OCI-LY3 (cell line): ENCODE data around the gene ZNF695.

Experiments used
- H2AFZ ChIP-seq: fragments of 200-600, 300-600 bp; shearing (Covaris generic); 2 replicates; pipeline ENCODE4 v1.6.0; 2014; ENCODE audit warnings: antibody characterized with exemption, low read depth, low read length
- H3K27ac ChIP-seq: fragments of 200-600, 300-600 bp; sonication (generic); 2 replicates; pipeline ENCODE4 v1.5.1; 2014; ENCODE audit warnings: mild to moderate bottlenecking, low read length, moderate library complexity, mixed read lengths
- H3K27me3 ChIP-seq: fragments of 200-600, 300-600 bp; sonication (generic); 2 replicates; pipeline ENCODE4 v1.6.1; 2014; ENCODE audit warnings: low read depth, low read length, mixed read lengths
- H3K36me3 ChIP-seq: fragments of 200-600, 300-600 bp; sonication (generic); replicated peaks from 2 replicates; pipeline ENCODE3; 2014; ENCODE audit warnings: low read depth, low read length, mixed read lengths
- H3K4me1 ChIP-seq: fragments of 300-600, 200-600 bp; sonication (generic); 2 replicates; pipeline ENCODE4 v1.6.1; 2014; ENCODE audit warnings: low read length, mixed read lengths
- H3K4me2 ChIP-seq: fragments of 200-600, 300-600 bp; sonication (generic); 2 replicates; pipeline ENCODE4 v1.6.1; 2014; ENCODE audit warnings: low read length, mixed read lengths
- H3K4me3 ChIP-seq: fragments of 300-600, 200-600 bp; sonication (generic); 2 replicates; pipeline ENCODE4 v1.5.1; 2014; ENCODE audit warnings: antibody characterized with exemption, mild to moderate bottlenecking, low read length, moderate library complexity
- H3K79me2 ChIP-seq: fragments of 300-600, 200-600 bp; shearing (Covaris generic); 2 replicates; pipeline ENCODE4 v1.6.1; 2014; ENCODE audit warnings: mild to moderate bottlenecking, low read length, mixed read lengths
- H3K9ac ChIP-seq: fragments of 300-600, 200-600 bp; shearing (Covaris generic); 2 replicates; pipeline ENCODE4 v1.6.0; 2014; ENCODE audit warnings: mild to moderate bottlenecking, low read length, moderate library complexity
- H3K9me3 ChIP-seq: fragments of 200-600, 300-600 bp; shearing (Covaris generic); 2 replicates; pipeline ENCODE4 v1.6.1; 2014; ENCODE audit warnings: low read length, mixed read lengths; ENCODE audit not compliant: insufficient read depth
- H4K20me1 ChIP-seq: fragments of 200-600, 300-600 bp; sonication (generic); 2 replicates; pipeline ENCODE4 v1.6.1; 2016; ENCODE audit warnings: low read length, mixed read lengths; ENCODE audit not compliant: insufficient read depth
- EZH2phosphoT487 ChIP-seq: fragments of 200-600 bp; shearing (Covaris generic); IDR thresholded peaks from 2 replicates; pipeline ENCODE4 v1.6.1; 2018; ENCODE audit warnings: antibody characterized with exemption, mixed run types, low read depth
- TF ChIP-seq, protein P1 (sequence below): fragments of 200-600, 300-600 bp; sonication (generic); IDR thresholded peaks from 2 replicates; pipeline ENCODE4 v1.5.1; 2014; ENCODE audit warnings: antibody characterized with exemption, low read length, low read depth

Gene ZNF695

DNA sequence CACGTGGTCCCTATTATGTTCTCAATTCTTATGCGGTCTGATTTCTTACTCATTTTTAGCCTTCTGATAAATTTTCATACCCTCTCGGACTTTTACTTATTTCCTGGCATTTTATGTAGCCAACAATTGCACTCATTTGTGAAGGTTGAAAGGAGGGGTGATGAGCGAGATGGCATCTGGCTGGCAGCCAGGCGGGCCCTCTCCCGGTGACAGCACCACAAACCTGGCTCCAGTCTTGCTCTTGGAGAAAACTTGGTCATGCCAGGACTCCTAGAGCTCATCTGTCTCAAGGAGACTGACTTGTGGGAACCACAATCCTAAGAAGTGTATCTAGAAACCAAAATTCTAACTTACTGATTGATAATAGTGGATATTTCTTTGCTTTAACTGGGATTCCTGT, 61.5 kb downstream of the ZNF695 start:
- Histone ChIP-seq H3K27ac (no peak overlapping the region), H3K79me2 (no peaks in the 10 kb centered on the region), H3K4me2 (no peak overlapping the region), H2AFZ (no peak overlapping the region), H3K9ac (no peak overlapping the region), H3K9me3 (no peaks in the 10 kb centered on the region), H3K4me3 (no peak overlapping the region), H3K27me3 (no peaks in the 10 kb centered on the region), H3K4me1 (peaks cover 6% of the 10 kb centered on the region), H3K36me3 (peaks cover 19% of the 10 kb centered on the region), H4K20me1 (no peaks in the 10 kb centered on the region)
- no peak for TF ChIP-seq EZH2phosphoT487
- TF ChIP-seq, protein P1, sequence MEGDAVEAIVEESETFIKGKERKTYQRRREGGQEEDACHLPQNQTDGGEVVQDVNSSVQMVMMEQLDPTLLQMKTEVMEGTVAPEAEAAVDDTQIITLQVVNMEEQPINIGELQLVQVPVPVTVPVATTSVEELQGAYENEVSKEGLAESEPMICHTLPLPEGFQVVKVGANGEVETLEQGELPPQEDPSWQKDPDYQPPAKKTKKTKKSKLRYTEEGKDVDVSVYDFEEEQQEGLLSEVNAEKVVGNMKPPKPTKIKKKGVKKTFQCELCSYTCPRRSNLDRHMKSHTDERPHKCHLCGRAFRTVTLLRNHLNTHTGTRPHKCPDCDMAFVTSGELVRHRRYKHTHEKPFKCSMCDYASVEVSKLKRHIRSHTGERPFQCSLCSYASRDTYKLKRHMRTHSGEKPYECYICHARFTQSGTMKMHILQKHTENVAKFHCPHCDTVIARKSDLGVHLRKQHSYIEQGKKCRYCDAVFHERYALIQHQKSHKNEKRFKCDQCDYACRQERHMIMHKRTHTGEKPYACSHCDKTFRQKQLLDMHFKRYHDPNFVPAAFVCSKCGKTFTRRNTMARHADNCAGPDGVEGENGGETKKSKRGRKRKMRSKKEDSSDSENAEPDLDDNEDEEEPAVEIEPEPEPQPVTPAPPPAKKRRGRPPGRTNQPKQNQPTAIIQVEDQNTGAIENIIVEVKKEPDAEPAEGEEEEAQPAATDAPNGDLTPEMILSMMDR, result no peak
